Measurements from ENCODE around the gene TAS2R7. TPM values are rescaled to one million over a fixed set of nuclear protein-coding genes. Genes with fewer than 3 reads are reported as not detected.

Gene TAS2R7
- total and polyA plus RNA-seq, 2 of the 4 experiments (the other 2 are of a cell fraction), result not detected

DNA sequence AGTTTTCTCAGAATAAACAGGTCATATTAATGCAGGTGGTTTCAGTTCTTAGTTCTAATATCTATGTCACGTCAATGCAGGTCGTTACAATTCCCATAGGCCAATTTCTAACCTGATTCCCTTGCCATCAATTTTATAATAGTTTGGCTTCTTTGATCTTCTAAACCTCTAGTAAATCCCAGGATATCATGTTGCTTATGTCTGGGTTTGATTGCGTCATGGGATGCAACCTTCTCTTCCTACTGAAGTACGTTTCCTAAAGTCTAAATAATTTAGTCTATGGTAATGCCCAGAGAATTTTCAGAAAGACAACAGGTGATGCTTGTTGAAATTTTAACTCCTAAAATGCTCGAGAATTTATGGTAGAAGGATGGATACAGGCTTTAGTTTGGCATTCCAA lies 19.2 kb downstream of the TAS2R7 start:
- H2AK9ac ChIP-seq (replicated peaks; ENCODE audit: low read depth, low read length, poor library complexity), result no peak overlapping the region
- dilution Hi-C loops (cut with HindIII; ENCODE audit: low sequenced_read_pairs, unreplicated experiment), result loop anchor here (25.0 kb wide), 1 partner anchor 404 kb away; the partner anchor contains the start of gene TAS2R42
- no CpG with 5 or more reads among the region's 5 CpGs for WGBS, 2 experiments (ENCODE audit: extremely low coverage in 2 of 2, insufficient read length in 1 of 2)

More for the DNA sequence above, 19.2 kb downstream of the TAS2R7 start:
- Histone ChIP-seq H4K5ac (ENCODE audit: low read depth, low read length) (no peak overlapping the region), H4K91ac (ENCODE audit: insufficient read depth, low read depth, low read length) (no peak overlapping the region), H2AK5ac (ENCODE audit: low read depth, low read length) (no peak overlapping the region), H4K20me1 (ENCODE audit: insufficient read depth, low read length) (no peaks in the 10 kb centered on the region), H3K4ac (ENCODE audit: low read depth, low read length) (no peak overlapping the region), H3K4me3 (ENCODE audit: insufficient read depth, low read depth, low read length) (no peak overlapping the region), H3K27ac (ENCODE audit: insufficient read depth, low read length) (no peak overlapping the region), H3K14ac (replicated peaks; ENCODE audit: low read depth, low read length) (no peak overlapping the region), H2BK120ac (ENCODE audit: low read depth, low read length) (no peak overlapping the region), H3K79me1 (ENCODE audit: low read depth in 1 of 2, low read length in 2 of 2) (no peaks in the 10 kb centered on the region), H2BK5ac (ENCODE audit: low read depth, low read length, poor library complexity, severe bottlenecking) (no peak overlapping the region), H3K9ac (ENCODE audit: low read depth, low read length) (no peak overlapping the region), H2BK15ac (ENCODE audit: low read depth, low read length) (no peak overlapping the region), H3K18ac (ENCODE audit: low read depth, low read length) (no peak overlapping the region), H3K9me3 (ENCODE audit: control insufficient read depth, insufficient read depth, low read length) (no peaks in the 10 kb centered on the region), H3K4me1 (ENCODE audit: control insufficient read depth, insufficient read depth, low read length) (no peaks in the 10 kb centered on the region), H3K56ac (ENCODE audit: extremely low read depth, insufficient read depth, low read length) (no peak overlapping the region), H2BK20ac (ENCODE audit: low read depth, low read length) (no peak overlapping the region), H4K8ac (ENCODE audit: low read depth in 2 of 2, low read length in 2 of 2) (no peak overlapping the region), H3K23ac (ENCODE audit: low read depth, low read length) (no peak overlapping the region), H3K9me1 (ENCODE audit: insufficient read depth, low read length) (no peaks in the 10 kb centered on the region), H3K36me3 (ENCODE audit: control insufficient read depth, insufficient read depth, low read length) (no peaks in the 10 kb centered on the region), H3K4me2 (ENCODE audit: low read depth, low read length) (no peak overlapping the region), H3K27me3 (ENCODE audit: control insufficient read depth, insufficient read depth, low read length) (no peaks in the 10 kb centered on the region; the same call in 1 of the 2 replicates), H2AFZ (replicated peaks; ENCODE audit: low read length, poor library complexity) (no peak overlapping the region)
- no peak for ATAC-seq (ENCODE audit: low read depth)
- no TSS peak for BruUV-seq (replicated peaks)
- no peak for DNase-seq
- ChIA-PET CTCF (no interaction called here), POLR2A (ENCODE audit: unreplicated experiment) (no interaction called here)
- intact Hi-C loops (cut with micrococcal nuclease), result no loop called here
- TF ChIP-seq CEBPB (IDR thresholded peaks at IDR 0.05; ENCODE audit: low read depth, low read length) (peak; percentile 73), MXI1 (IDR thresholded peaks at IDR 0.05; ENCODE audit: borderline replicate concordance, low read depth, low read length) (no peak)
- in situ Hi-C loops (cut with MboI; ENCODE audit: low sequenced_read_pairs), result no loop called here
